Suppressor macrophage (primary cell): ENCODE results near the gene SPOPL.
"Not testable (repeated sequence)": the region's sequence is repeated elsewhere in the genome, so short reads cannot be mapped to it uniquely, and the experiment has no call there.

Experiments used
- DNase-seq, 4 experiments: peaks; one replicate each; pipeline ENCODE4 v3.0.0-alpha.2; 2020 to 2022
- total RNA-seq, 17 experiments: gene quantifications; one replicate each; lab custom pipeline; 2026; ENCODE audit warnings: mixed read lengths in 6 of 17, inconsistent platforms in 3 of 17; lab: John Stamatoyannopoulos, UW

Gene SPOPL
- total RNA-seq: 10.1 to 61.1 (median 34.8) reads per million in 17 experiments

DNA sequence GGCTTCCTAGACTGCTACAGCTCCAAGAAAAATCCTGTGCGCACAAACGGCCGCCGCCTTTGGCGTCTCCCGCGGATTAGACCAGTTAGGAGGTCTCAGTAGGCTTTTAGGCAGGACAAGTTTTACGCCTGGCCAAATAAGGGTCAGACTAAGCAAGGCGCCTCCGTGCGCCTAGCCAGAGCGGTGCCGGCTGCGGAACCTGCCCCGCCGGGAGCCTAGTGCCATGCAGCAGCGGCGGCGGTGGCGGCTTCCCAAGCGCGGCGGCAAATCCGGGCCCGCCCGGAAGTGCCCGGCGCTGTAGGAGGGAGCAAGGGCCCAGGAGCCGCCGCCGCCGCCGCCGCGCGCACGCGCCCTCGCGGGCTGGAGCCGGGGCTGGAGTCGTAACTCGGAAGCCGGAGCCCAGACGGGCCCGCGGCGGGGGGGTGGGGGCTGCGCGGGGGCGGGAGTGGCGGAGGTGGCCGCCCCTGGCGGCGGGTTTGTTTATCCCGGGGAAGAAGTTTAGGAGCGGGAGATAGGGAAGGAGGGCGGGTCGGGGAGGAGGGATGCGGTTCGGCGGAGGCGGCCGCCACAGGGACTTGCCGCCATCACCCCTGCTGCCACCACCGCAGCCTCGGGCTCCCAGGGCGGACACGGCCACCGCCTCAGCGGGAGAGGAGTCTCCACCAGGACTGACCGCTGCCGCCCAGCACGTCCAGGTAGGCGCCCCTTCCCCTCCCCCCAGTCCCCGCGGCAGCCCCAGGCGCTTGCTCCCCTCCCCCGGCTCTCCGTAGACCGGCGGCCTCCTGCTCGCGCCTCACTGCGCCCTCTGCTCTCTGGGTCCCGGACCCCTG lies at the start of gene SPOPL:
Gene SPOPL, plus strand, starts transcription at position 346 of the 830 bp plus-strand sequence. CDS start 48,447 bp downstream, outside the sequence.
- peak; percentile 93 to 97 (median 96) for DNase-seq

DNA sequence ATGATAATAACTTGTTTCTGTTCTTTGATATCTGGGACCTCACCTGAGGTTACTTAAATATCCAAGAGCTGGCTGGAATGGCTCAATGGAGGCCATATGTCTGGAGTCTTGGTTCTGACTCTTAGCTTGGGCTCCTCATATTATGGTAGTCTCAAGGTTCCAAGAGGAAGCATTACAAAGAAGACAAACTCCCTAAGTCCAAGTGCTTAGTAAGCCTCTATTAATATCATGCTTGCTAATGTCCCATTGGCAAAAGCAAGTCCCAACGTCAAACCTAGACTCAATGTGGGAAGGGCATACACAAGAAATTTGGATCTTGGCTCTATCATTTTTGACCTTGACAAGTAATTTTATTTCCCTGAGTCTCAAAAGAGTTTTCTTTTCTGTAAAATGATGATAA lies 49.2 kb upstream of the SPOPL start:
- no peak for DNase-seq

GRCh38 chr2:138453815-138454214 lies 47.8 kb upstream of the SPOPL start:
- no peak for DNase-seq

DNA sequence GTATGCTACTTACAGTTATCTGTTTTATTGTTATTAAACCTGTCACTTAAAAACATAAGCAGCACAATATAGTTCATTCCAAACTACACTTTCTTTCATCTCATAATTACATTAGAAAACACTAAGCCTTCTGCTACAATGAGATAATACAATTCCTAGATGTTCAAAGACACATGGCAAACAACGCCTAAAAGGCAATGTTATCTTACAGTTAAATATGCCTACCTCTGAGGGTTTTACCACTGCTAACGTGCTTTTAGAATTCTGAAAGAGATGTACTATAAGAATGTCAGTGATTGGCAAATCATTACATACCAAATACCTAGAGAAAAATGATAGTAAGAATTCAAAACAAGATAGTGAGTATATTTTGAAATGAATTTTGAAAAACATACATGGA lies 46.8 kb upstream of the SPOPL start:
- DNase-seq: no peak

GRCh38 chr2:138455275-138455674 lies 46.3 kb upstream of the SPOPL start:
- DNase-seq: no peak

GRCh38 chr2:138455691-138456090 lies 45.9 kb upstream of the SPOPL start:
- no peak for DNase-seq

- not testable (repeated sequence) for DNase-seq
Observed at GRCh38 chr2:138462689-138463088, 38.9 kb upstream of the SPOPL start.

DNA sequence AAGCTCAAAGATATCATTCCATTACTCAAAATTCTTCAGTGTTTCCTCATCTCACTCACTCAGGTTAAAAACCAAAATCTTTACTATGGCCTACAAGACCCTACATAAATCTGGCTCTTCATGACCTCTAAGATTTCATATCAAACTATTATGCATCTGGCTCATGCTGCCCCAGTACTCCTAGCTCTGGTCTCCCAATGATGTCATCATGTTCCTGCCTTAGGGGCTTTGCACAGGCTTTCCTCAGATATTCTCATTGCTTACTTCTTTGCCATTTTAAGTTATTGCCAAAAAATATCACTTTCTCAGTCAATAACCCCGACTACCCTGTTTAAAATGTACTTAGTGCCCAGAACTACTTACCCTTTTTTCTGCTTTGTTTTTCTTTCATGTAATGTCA lies 33.0 kb upstream of the SPOPL start:
- no peak for DNase-seq

- no peak for DNase-seq
Observed at GRCh38 chr2:138469411-138469810, 32.2 kb upstream of the SPOPL start.

- DNase-seq: no peak
Observed at GRCh38 chr2:138470941-138471340, 30.6 kb upstream of the SPOPL start.

GRCh38 chr2:138474100-138474825 lies 27.3 kb upstream of the SPOPL start:
- peak in 1 of 4 experiments; percentile 15 for DNase-seq

DNA sequence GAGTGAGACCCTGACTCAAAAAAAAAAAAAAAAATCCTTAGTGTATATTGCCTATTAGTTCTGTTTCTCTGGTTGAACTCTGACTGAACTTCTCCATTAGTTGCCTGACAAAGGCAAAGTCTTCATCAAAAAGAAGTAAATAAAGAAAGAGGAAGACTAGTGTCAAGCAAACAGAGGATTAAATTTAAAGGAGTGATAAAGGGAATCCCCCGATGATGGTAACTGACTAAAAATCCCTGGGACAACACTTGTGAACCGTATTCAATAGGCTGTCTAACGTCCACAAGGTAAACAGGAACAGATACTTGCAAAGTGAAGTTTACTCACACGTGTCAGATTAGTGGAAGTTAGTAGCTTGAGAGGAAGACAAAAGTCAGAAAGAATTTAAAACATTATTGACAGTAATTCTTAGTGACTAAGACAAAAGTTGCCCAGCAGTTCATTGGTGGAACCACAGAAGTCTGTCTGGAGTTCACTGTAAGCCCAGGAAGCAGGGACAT lies 26.2 kb upstream of the SPOPL start:
- DNase-seq: peak; percentile 9 to 58 (median 38)

GRCh38 chr2:138476186-138476585 lies 25.4 kb upstream of the SPOPL start:
- no peak for DNase-seq

DNA sequence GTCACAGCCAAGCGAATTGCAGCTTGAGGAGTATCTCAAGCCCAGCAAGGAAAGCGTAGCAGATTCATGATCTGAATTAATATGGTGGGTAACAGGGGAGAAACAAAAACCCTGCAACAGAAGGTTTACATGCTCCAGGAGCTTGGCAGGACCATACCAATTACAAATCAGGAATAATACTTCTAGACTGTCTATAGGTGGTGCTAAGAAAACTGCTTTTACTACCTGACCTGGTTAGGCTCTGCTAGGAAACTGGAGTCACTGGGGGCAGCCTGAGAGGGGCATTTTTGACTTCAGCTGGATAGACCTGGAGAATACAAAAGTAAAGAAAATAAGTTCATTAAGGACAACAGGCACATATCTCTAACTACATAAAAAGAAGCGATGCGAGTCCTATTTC lies 24.6 kb upstream of the SPOPL start:
- DNase-seq: no peak

- DNase-seq: not testable (repeated sequence)
Observed at GRCh38 chr2:138482796-138483195, 18.8 kb upstream of the SPOPL start.

GRCh38 chr2:138485019-138485418 lies 16.6 kb upstream of the SPOPL start:
- no peak for DNase-seq

GRCh38 chr2:138486363-138487198 lies 15.0 kb upstream of the SPOPL start:
- no peak for DNase-seq

DNA sequence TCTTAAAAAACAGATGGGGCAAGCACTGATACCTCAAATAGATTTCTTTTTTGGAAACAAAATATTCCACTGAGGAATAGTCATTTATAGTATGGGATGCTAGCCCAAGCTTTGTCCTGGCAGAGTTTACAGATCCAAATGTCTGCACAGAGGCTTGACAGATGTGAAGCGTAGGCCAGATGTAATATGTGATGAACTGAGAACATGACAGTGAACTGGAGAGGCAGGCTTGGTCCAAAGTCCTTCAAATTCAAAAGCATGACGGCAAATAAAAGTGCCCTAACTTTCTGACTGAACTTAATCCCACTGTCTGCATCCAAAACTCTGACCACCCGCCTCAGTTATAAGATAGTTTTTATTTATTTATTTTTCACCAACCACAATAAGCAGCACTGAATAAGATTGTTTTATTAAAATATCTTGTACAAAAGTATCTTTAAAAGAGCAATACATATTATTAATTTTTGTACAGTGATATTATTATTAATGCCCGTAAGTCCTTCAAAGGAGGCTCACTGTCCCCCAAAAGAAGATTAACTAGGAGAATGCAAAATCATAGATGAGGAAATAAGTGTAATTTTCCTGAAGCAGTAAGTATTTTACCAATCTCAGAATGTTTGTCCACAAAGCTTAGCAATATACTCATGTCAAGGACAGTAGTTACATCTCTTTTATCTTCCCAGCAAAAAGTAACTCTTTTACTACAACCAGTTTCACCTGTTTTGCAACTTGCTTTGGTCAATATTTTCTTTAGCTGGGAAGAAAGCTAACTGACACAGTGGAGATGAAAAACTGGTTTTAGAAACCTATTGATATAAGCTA lies 10.7 kb upstream of the SPOPL start:
- no peak for DNase-seq

DNA sequence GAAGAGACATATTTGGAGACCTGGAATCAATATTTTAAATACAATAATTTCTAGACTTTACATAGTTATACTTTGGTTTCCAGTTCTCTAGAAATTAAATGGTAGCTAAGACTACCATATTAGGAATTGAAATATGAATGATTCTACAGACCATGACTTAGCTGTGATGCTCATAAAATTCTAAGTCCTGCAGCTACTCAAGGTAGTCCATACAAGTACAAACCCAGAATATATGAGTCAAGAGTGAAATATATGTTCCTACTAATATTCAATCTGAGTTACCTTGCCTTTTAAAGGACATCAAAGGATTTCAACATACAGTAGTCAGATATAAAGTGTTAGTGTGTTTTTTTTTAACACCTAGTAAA lies 10.1 kb upstream of the SPOPL start:
- DNase-seq: no peak

DNA sequence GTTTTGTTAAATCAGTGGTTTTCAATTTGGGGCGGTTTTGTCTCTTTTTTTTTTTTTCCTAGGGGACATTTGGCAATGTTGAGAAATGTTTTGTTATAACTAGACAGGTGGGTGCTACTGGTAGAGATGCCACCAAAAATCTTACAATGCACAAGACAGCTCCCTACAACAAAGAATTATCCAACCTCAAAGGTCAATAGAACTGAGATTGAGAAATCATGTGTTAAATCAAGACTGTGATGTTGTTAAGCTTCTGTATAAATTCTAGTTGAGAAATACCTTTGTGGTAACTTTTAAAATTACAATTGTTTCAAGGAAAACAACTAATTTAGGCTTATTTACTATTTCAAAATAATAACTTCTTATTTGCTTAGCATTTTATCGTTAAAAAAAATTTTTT lies 9.4 kb upstream of the SPOPL start:
- DNase-seq: no peak

- DNase-seq: no peak
Observed at GRCh38 chr2:138493334-138493733, 8.2 kb upstream of the SPOPL start.
